HG03469 (cell line): ENCODE results near the gene SBK3.
"Not testable (repeated sequence)": the region's sequence is repeated elsewhere in the genome, so short reads cannot be mapped to it uniquely, and the experiment has no call there.

ENCODE experiments used
- ATAC-seq: cut with Tn5 transposase; IDR thresholded peaks from one replicate; pipeline ENCODE4 v1.9.1; 2021; ENCODE audit warnings: mild to moderate bottlenecking, moderate library complexity, moderate number of reproducible peaks; ENCODE audit not compliant: unreplicated experiment

The SBK3 gene

GRCh38 chr19:55520691-55521292 lies 24.6 kb downstream of the SBK3 start:
- no peak for ATAC-seq

- ATAC-seq, result no peak
Observed at GRCh38 chr19:55519451-55520311, 25.7 kb downstream of the SBK3 start.

GRCh38 chr19:55516878-55517620 lies 28.3 kb downstream of the SBK3 start:
- ATAC-seq, result peak; percentile 94

- ATAC-seq, result no peak
Observed at GRCh38 chr19:55508120-55508519, 37.2 kb downstream of the SBK3 start.

GRCh38 chr19:55504981-55505380 lies 40.4 kb downstream of the SBK3 start:
- ATAC-seq, result no peak

- no peak for ATAC-seq
Observed at GRCh38 chr19:55504252-55504603, 41.1 kb downstream of the SBK3 start.

- peak; percentile 88 for ATAC-seq
Observed at GRCh38 chr19:55503502-55504251, 41.7 kb downstream of the SBK3 start.

GRCh38 chr19:55503157-55503501 lies 42.2 kb downstream of the SBK3 start:
- ATAC-seq, result no peak

- ATAC-seq, result no peak
Observed at GRCh38 chr19:55502197-55502952, 43.0 kb downstream of the SBK3 start.

- no peak for ATAC-seq
Observed at GRCh38 chr19:55500368-55500952, 44.9 kb downstream of the SBK3 start.

GRCh38 chr19:55498246-55498840 lies 47.0 kb downstream of the SBK3 start:
- no peak for ATAC-seq

GRCh38 chr19:55497763-55498162 lies 47.6 kb downstream of the SBK3 start:
- ATAC-seq, result no peak

- ATAC-seq, result not testable (repeated sequence)
Observed at GRCh38 chr19:55496820-55497219, 48.5 kb downstream of the SBK3 start.

GRCh38 chr19:55495646-55496349 lies 49.5 kb downstream of the SBK3 start:
- ATAC-seq, result no peak

- ATAC-seq, result no peak
Observed at GRCh38 chr19:55494172-55494761, 51.1 kb downstream of the SBK3 start.

- ATAC-seq, result no peak
Observed at GRCh38 chr19:55493645-55494171, 51.6 kb downstream of the SBK3 start.

- ATAC-seq, result no peak
Observed at GRCh38 chr19:55493052-55493644, 52.2 kb downstream of the SBK3 start.

- no peak for ATAC-seq
Observed at GRCh38 chr19:55492362-55492944, 52.9 kb downstream of the SBK3 start.
